Coronary artery (tissue), 2 donors: Measurements from ENCODE around the gene AP1M1.

Experiments
- DNase-seq: peaks from one replicate; pipeline ENCODE4 v3.0.0-alpha.2; 2017; ENCODE audit warnings: low spot score
- H3K27ac ChIP-seq, 2 donors: fragments of 200-600 bp; sonication (generic); one replicate each; pipeline ENCODE4 v1.5.1; 2016 to 2019
- H3K4me3 ChIP-seq: fragments of 200-600 bp; sonication (generic); 2 replicates; pipeline ENCODE4 v1.5.1; 2016; ENCODE audit warnings: mild to moderate bottlenecking, moderate library complexity
- CTCF ChIP-seq: fragments of 200-600 bp; sonication (generic); IDR thresholded peaks from one replicate; pipeline ENCODE4 v1.5.1; 2019; ENCODE audit warnings: antibody characterized with exemption

The AP1M1 gene

GRCh38 chr19:16263141-16263761 lies 65.5 kb downstream of the AP1M1 start:
- H3K27ac ChIP-seq: no peak overlapping the region
- no peak for TF ChIP-seq CTCF
- no peak for DNase-seq
- no peak overlapping the region for H3K4me3 ChIP-seq

GRCh38 chr19:16265205-16265604 lies 67.5 kb downstream of the AP1M1 start:
- Histone ChIP-seq H3K27ac (no peak overlapping the region), H3K4me3 (no peak overlapping the region)
- TF ChIP-seq CTCF: no peak
- no peak for DNase-seq

GRCh38 chr19:16265890-16266585 lies 68.3 kb downstream of the AP1M1 start:
- Histone ChIP-seq H3K4me3 (no peak overlapping the region), H3K27ac (no peak overlapping the region)
- no peak for DNase-seq
- no peak for TF ChIP-seq CTCF

GRCh38 chr19:16266586-16266942 lies 68.9 kb downstream of the AP1M1 start:
- Histone ChIP-seq H3K27ac (no peak overlapping the region), H3K4me3 (no peak overlapping the region)
- DNase-seq: no peak
- no peak for TF ChIP-seq CTCF

- DNase-seq: no peak
- Histone ChIP-seq H3K4me3 (no peak overlapping the region), H3K27ac (no peak overlapping the region)
- TF ChIP-seq CTCF: no peak
Observed at GRCh38 chr19:16268676-16269319, 71.1 kb downstream of the AP1M1 start.

GRCh38 chr19:16272945-16273344 lies 75.2 kb downstream of the AP1M1 start:
- H3K27ac ChIP-seq: peak overlapping the region; percentile 71 to 92
- peak overlapping the region; percentile 25 for H3K4me3 ChIP-seq
- no peak for TF ChIP-seq CTCF
- no peak for DNase-seq

GRCh38 chr19:16274447-16274846 lies 76.7 kb downstream of the AP1M1 start:
- Histone ChIP-seq H3K4me3 (no peak overlapping the region), H3K27ac (peak overlapping the region; percentile 35 to 92)
- no peak for DNase-seq
- TF ChIP-seq CTCF: no peak
